SK-N-SH (cell line): ENCODE results near the gene MAST4. TPM values are rescaled to one million over a fixed set of nuclear protein-coding genes. Genes with fewer than 3 reads are reported as not detected.

ENCODE experiments used
- CTCF ChIA-PET: fragments of 300-600, 350-600 bp; formaldehyde crosslinking; extraction: SDS; loops from one replicate; lab custom pipeline; 2021; lab: Yijun Ruan, JAX
- POLR2A ChIA-PET: fragments of 350-600 bp; sonication (Branson Sonifier 250); formaldehyde crosslinking; extraction: SDS; loops from one replicate; lab custom pipeline; 2020; ENCODE audit warnings: antibody characterized with exemption, inconsistent platforms; lab: Yijun Ruan, JAX
- DNase-seq: peaks from one replicate; pipeline ENCODE4 v3.0.0; 2012
- H2AFZ ChIP-seq: fragments of 200-600 bp; sonication (generic); 2 replicates; pipeline ENCODE4 v1.8.1; 2016; ENCODE audit warnings: antibody characterized with exemption, mild to moderate bottlenecking, low read depth
- H3F3A ChIP-seq: fragments of 200-600 bp; sonication (generic); replicated peaks from 2 replicates; pipeline ENCODE3; 2016; ENCODE audit warnings: antibody characterized with exemption, mild to moderate bottlenecking; ENCODE audit not compliant: insufficient read depth
- H3K27ac ChIP-seq, 2 experiments: fragments of 200-500 bp in 1 of 2; fragments of 200-600 bp in 1 of 2; sonication (Bioruptor generic) in 1 of 2; sonication (generic), shearing (Covaris generic) in 1 of 2; 2 replicates each; pipeline versions ENCODE4 v1.5.1 to v1.6.1; 2014 to 2016; ENCODE audit warnings: low read depth in 2 of 2, inconsistent platforms in 1 of 2, low read length in 1 of 2, mild to moderate bottlenecking in 1 of 2, mixed read lengths in 1 of 2
- H3K27me3 ChIP-seq: fragments of 200-600 bp; sonication (generic), shearing (Covaris generic); 2 replicates; pipeline ENCODE4 v1.6.1; 2016; ENCODE audit warnings: mixed run types; ENCODE audit not compliant: insufficient read depth
- H3K36me3 ChIP-seq, 2 experiments: fragments of 200-500 bp in 1 of 2; fragments of 200-600 bp in 1 of 2; sonication (Bioruptor generic) in 1 of 2; sonication (generic) in 1 of 2; replicated peaks in 1 of 2; 2 replicates each; pipeline versions ENCODE3 to v1.5.1; 2014 to 2016; ENCODE audit warnings: low read length in 1 of 2, mild to moderate bottlenecking in 1 of 2; ENCODE audit not compliant: insufficient read depth in 2 of 2, control insufficient read depth in 1 of 2
- H3K4me1 ChIP-seq, 2 experiments: fragments of 200-500 bp in 1 of 2; fragments of 200-600 bp in 1 of 2; sonication (Bioruptor generic) in 1 of 2; sonication (generic), shearing (Covaris generic) in 1 of 2; 2 replicates each; pipeline versions ENCODE4 v1.5.1 to v1.6.1; 2014 to 2016; ENCODE audit warnings: low read depth in 1 of 2, low read length in 1 of 2, mixed run types in 1 of 2; ENCODE audit not compliant: insufficient read depth in 2 of 2, control insufficient read depth in 1 of 2
- H3K4me2 ChIP-seq: fragments of 200-600 bp; sonication (generic), shearing (Covaris generic); 2 replicates; pipeline ENCODE4 v1.6.1; 2017; ENCODE audit warnings: mixed run types
- H3K4me3 ChIP-seq, 2 experiments: fragments of 200-500 bp in 1 of 2; fragments of 200-600 bp in 1 of 2; sonication (Bioruptor generic) in 1 of 2; sonication (generic), shearing (Covaris generic) in 1 of 2; 2 replicates each; pipeline versions ENCODE4 v1.5.1 to v1.8.1; 2014 to 2016; ENCODE audit warnings: low read depth in 2 of 2, inconsistent platforms in 1 of 2, low read length in 1 of 2, mild to moderate bottlenecking in 1 of 2, mixed read lengths in 1 of 2, moderate library complexity in 1 of 2
- H3K79me2 ChIP-seq: fragments of 200-600 bp; sonication (generic); 2 replicates; pipeline ENCODE4 v1.8.1; 2017; ENCODE audit warnings: mild to moderate bottlenecking; ENCODE audit not compliant: insufficient read depth
- H3K9ac ChIP-seq: fragments of 200-600 bp; sonication (generic); 2 replicates; pipeline ENCODE4 v1.6.1; 2017; ENCODE audit warnings: mixed run types
- H3K9me2 ChIP-seq: fragments of 200-600 bp; sonication (generic); 2 replicates; pipeline ENCODE4 v1.6.1; 2017; ENCODE audit warnings: mixed run types
- H3K9me3 ChIP-seq: fragments of 200-600 bp; sonication (generic); 2 replicates; pipeline ENCODE4 v1.6.1; 2017; ENCODE audit warnings: mixed run types, mild to moderate bottlenecking, moderate library complexity
- H4K20me1 ChIP-seq: fragments of 200-600 bp; sonication (generic); 2 replicates; pipeline ENCODE4 v1.6.1; 2017; ENCODE audit warnings: mild to moderate bottlenecking, mixed run types; ENCODE audit not compliant: insufficient read depth
- CHD2 ChIP-seq: fragments of 150-350 bp; IDR thresholded peaks from 2 replicates; pipeline ENCODE4 v1.6.1; 2018; ENCODE audit warnings: low read length; ENCODE audit not compliant: partially characterized antibody
- ELF1 ChIP-seq: IDR thresholded peaks from 2 replicates; pipeline ENCODE4 v1.4.0; 2012
- EP300 ChIP-seq, 2 experiments: IDR thresholded peaks; 2 replicates each; pipeline versions ENCODE4 v1.4.0 to v1.6.1; 2012; ENCODE audit warnings: borderline replicate concordance in 1 of 2, low read depth in 1 of 2, low read length in 1 of 2
- FOSL2 ChIP-seq: IDR thresholded peaks from 2 replicates; pipeline ENCODE4 v1.4.0; 2012; ENCODE audit warnings: low read depth, mild to moderate bottlenecking, moderate library complexity, borderline replicate concordance
- FOXJ3 ChIP-seq: sonication (generic); formaldehyde crosslinking; IDR thresholded peaks from 2 replicates; pipeline ENCODE4 v1.5.1; 2020; ENCODE audit warnings: mild to moderate bottlenecking, missing genetic modification reagents
- FOXM1 ChIP-seq: IDR thresholded peaks from 2 replicates; pipeline ENCODE4 v1.4.0; 2012; ENCODE audit warnings: low read depth, mild to moderate bottlenecking
- GATA2 ChIP-seq: sonication (generic); formaldehyde crosslinking; IDR thresholded peaks from 2 replicates; pipeline ENCODE4 v1.5.0; 2020; ENCODE audit warnings: mild to moderate bottlenecking, missing genetic modification reagents
- MEF2A ChIP-seq: IDR thresholded peaks from 2 replicates; pipeline ENCODE4 v1.4.0; 2012; ENCODE audit warnings: low read depth, borderline replicate concordance
- MXI1 ChIP-seq: IDR thresholded peaks from 2 replicates; pipeline ENCODE4 v1.6.1; 2012; ENCODE audit warnings: mild to moderate bottlenecking, low read depth, low read length, improper control_type of control experiment
- NFIC ChIP-seq: IDR thresholded peaks from 2 replicates; pipeline ENCODE4 v1.4.0; 2012; ENCODE audit warnings: borderline replicate concordance
- RCOR1 ChIP-seq: fragments of 150-350 bp; IDR thresholded peaks from 2 replicates; pipeline ENCODE4 v1.6.1; 2017; ENCODE audit warnings: antibody characterized with exemption, low read length
- RFX5 ChIP-seq: IDR thresholded peaks from 2 replicates; pipeline ENCODE4 v1.6.1; 2012; ENCODE audit warnings: mild to moderate bottlenecking, improper control_type of control experiment, low read length
- RXRA ChIP-seq: IDR thresholded peaks from 2 replicates; pipeline ENCODE4 v1.4.0; 2012; ENCODE audit warnings: low read depth, mild to moderate bottlenecking, borderline replicate concordance
- WGBS: methylation state at CpG from one replicate; pipeline ENCODE4 v1.1.6; 2017; ENCODE audit warnings: low lambda C conversion rate; 5-methylcytosine and 5-hydroxymethylcytosine counted together
- polyA plus RNA-seq, 3 experiments: library from polyadenylated mRNA; depleted of rRNA; stranded (reverse); fragments of >200 nt; gene quantifications; 2 replicates each; pipeline ENCODE4 v1.2.3, GENCODE V29; 2012
- TF ChIP-seq, protein P1 (sequence below): fragments of 150-350 bp; IDR thresholded peaks from 2 replicates; pipeline ENCODE4 v1.6.1; 2017; ENCODE audit warnings: antibody characterized with exemption, low read length, low read depth, borderline replicate concordance
- TF ChIP-seq, protein P2 (sequence below): IDR thresholded peaks from 2 replicates; pipeline ENCODE4 v1.4.0; 2012; ENCODE audit warnings: low read depth
- TF ChIP-seq, protein P3 (sequence below): fragments of 150-350 bp; IDR thresholded peaks from 2 replicates; pipeline ENCODE4 v1.6.1; 2016; ENCODE audit warnings: mild to moderate bottlenecking, low read depth, low read length
- TF ChIP-seq, protein P4 (sequence below): IDR thresholded peaks from 2 replicates; pipeline ENCODE4 v1.4.0; 2012; ENCODE audit warnings: low read depth, borderline replicate concordance
- TF ChIP-seq, protein P5 (sequence below): IDR thresholded peaks from 2 replicates; pipeline ENCODE4; 2012
- TF ChIP-seq, protein P6 (sequence below): fragments of 200-600 bp; sonication (generic); IDR thresholded peaks from 2 replicates; pipeline ENCODE4 v1.6.1; 2017; ENCODE audit warnings: antibody characterized with exemption, mild to moderate bottlenecking, moderate library complexity

The MAST4 gene
- polyA plus RNA-seq, 1 of the 3 experiments (the other 2 are of a cell fraction): 2.2 TPM

DNA sequence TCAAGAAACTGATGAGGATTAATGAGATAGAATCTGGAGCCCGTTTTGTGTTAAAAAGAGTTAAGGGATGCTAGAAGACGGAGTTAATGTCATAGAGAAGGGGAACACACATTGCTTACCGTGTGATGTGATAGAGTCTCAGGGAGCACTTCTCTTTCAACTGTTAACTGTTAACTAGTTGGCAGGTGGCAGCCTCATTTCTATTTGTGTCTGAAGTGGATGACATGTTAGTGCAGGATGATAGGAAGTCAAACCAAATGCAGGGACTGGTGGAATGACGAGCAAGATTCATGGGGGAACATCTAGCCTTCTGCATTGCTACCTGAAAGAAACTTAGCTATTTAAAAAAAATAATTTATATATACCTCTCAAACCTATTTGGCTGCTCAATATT lies 222.7 kb downstream of the MAST4 start:
- Histone ChIP-seq H3K9me3 (no peaks in the 10 kb centered on the region), H3K27ac (no peak overlapping the region), H4K20me1 (no peaks in the 10 kb centered on the region), H3F3A (no peaks in the 10 kb centered on the region), H3K4me3 (no peak overlapping the region), H3K79me2 (no peaks in the 10 kb centered on the region), H2AFZ (no peak overlapping the region), H3K4me2 (no peak overlapping the region), H3K27me3 (no peaks in the 10 kb centered on the region; the same call in 1 of the 2 replicates), H3K36me3 (no peaks in the 10 kb centered on the region), H3K4me1 (no peaks in the 10 kb centered on the region; a peak in 1 of 4 replicates), H3K9ac (no peak overlapping the region), H3K9me2 (no peaks in the 10 kb centered on the region)
- ChIA-PET CTCF (interaction anchor here (9.2 kb wide), 1 partner anchor 10 kb away, joined by 76 read pairs; no protein-coding TSS in a partner anchor), POLR2A (no interaction called here)
- DNase-seq: no peak
- WGBS: 59% methylated on average over 4 of the region's 4 CpGs
- TF ChIP-seq RXRA: no peak
- TF ChIP-seq FOXJ3: no peak
- TF ChIP-seq ELF1: no peak
- TF ChIP-seq MEF2A: no peak
- no peak for TF ChIP-seq EP300 (IDR thresholded peaks at IDR 0.05; ENCODE audit: borderline replicate concordance in 1 of 2, low read depth in 1 of 2, low read length in 1 of 2)
- TF ChIP-seq NFIC: no peak
- no peak for TF ChIP-seq GATA2 (CRISPR knock-in tag)
- TF ChIP-seq, protein P1, sequence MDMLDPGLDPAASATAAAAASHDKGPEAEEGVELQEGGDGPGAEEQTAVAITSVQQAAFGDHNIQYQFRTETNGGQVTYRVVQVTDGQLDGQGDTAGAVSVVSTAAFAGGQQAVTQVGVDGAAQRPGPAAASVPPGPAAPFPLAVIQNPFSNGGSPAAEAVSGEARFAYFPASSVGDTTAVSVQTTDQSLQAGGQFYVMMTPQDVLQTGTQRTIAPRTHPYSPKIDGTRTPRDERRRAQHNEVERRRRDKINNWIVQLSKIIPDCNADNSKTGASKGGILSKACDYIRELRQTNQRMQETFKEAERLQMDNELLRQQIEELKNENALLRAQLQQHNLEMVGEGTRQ: no peak
- no peak for TF ChIP-seq CHD2
- TF ChIP-seq, protein P2, sequence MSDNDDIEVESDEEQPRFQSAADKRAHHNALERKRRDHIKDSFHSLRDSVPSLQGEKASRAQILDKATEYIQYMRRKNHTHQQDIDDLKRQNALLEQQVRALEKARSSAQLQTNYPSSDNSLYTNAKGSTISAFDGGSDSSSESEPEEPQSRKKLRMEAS: no peak

DNA sequence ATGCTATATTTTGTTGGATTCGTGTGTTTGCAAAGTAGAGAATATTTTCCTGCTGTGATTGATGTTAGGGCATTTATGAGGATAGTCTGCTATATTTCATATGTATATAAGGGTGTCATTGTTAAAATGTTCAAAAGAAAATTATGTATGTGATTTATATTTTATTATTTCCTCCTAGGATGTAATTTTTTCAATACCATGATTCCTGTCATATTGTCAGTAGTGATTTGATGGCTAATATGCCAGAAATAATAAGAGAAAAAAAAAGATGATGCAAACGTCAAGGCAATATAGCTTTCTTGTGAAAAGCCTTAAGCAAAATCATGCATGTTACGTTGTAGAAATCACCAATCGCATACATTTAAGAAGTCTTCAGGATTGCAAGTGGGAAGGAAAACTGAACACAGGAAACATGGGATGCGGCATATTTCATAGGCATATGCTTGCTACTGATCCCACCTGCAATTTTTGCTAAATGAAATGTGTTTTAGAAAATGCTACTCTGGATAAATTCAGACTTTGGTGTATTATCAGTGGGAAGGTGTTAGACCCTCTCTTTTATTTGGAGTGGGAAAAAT lies 224.5 kb downstream of the MAST4 start:
- Histone ChIP-seq H3K79me2 (no peaks in the 10 kb centered on the region), H3K4me1 (no peaks in the 10 kb centered on the region), H3K9me3 (no peaks in the 10 kb centered on the region), H3K27ac (no peak overlapping the region), H3K4me3 (no peak overlapping the region), H4K20me1 (no peaks in the 10 kb centered on the region), H2AFZ (no peak overlapping the region), H3K36me3 (no peaks in the 10 kb centered on the region), H3K4me2 (no peak overlapping the region), H3K9me2 (no peaks in the 10 kb centered on the region), H3K27me3 (no peaks in the 10 kb centered on the region; the same call in 1 of the 2 replicates), H3F3A (no peaks in the 10 kb centered on the region), H3K9ac (no peak overlapping the region)
- CTCF ChIA-PET: interaction anchor here (0.8 to 9.2 kb wide), 4 partner anchors 8 to 514 kb away, joined by 3 to 76 read pairs (median 6); no protein-coding TSS in a partner anchor
- POLR2A ChIA-PET: no interaction called here
- 74% methylated on average over 5 of the region's 5 CpGs for WGBS
- DNase-seq: no peak
- TF ChIP-seq FOXM1: no peak
- no peak for TF ChIP-seq MEF2A
- no peak for TF ChIP-seq FOSL2
- TF ChIP-seq, protein P3, sequence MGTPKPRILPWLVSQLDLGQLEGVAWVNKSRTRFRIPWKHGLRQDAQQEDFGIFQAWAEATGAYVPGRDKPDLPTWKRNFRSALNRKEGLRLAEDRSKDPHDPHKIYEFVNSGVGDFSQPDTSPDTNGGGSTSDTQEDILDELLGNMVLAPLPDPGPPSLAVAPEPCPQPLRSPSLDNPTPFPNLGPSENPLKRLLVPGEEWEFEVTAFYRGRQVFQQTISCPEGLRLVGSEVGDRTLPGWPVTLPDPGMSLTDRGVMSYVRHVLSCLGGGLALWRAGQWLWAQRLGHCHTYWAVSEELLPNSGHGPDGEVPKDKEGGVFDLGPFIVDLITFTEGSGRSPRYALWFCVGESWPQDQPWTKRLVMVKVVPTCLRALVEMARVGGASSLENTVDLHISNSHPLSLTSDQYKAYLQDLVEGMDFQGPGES: no peak
- TF ChIP-seq, protein P2: no peak
- TF ChIP-seq, protein P4, sequence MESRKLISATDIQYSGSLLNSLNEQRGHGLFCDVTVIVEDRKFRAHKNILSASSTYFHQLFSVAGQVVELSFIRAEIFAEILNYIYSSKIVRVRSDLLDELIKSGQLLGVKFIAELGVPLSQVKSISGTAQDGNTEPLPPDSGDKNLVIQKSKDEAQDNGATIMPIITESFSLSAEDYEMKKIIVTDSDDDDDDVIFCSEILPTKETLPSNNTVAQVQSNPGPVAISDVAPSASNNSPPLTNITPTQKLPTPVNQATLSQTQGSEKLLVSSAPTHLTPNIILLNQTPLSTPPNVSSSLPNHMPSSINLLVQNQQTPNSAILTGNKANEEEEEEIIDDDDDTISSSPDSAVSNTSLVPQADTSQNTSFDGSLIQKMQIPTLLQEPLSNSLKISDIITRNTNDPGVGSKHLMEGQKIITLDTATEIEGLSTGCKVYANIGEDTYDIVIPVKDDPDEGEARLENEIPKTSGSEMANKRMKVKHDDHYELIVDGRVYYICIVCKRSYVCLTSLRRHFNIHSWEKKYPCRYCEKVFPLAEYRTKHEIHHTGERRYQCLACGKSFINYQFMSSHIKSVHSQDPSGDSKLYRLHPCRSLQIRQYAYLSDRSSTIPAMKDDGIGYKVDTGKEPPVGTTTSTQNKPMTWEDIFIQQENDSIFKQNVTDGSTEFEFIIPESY: no peak
- TF ChIP-seq, protein P5, sequence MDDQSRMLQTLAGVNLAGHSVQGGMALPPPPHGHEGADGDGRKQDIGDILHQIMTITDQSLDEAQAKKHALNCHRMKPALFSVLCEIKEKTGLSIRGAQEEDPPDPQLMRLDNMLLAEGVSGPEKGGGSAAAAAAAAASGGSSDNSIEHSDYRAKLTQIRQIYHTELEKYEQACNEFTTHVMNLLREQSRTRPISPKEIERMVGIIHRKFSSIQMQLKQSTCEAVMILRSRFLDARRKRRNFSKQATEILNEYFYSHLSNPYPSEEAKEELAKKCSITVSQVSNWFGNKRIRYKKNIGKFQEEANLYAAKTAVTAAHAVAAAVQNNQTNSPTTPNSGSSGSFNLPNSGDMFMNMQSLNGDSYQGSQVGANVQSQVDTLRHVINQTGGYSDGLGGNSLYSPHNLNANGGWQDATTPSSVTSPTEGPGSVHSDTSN: no peak
- no peak for TF ChIP-seq EP300 (IDR thresholded peaks at IDR 0.05; ENCODE audit: borderline replicate concordance in 1 of 2, low read depth in 1 of 2, low read length in 1 of 2)
- TF ChIP-seq MXI1: no peak
- no peak for TF ChIP-seq RFX5
- TF ChIP-seq, protein P6, sequence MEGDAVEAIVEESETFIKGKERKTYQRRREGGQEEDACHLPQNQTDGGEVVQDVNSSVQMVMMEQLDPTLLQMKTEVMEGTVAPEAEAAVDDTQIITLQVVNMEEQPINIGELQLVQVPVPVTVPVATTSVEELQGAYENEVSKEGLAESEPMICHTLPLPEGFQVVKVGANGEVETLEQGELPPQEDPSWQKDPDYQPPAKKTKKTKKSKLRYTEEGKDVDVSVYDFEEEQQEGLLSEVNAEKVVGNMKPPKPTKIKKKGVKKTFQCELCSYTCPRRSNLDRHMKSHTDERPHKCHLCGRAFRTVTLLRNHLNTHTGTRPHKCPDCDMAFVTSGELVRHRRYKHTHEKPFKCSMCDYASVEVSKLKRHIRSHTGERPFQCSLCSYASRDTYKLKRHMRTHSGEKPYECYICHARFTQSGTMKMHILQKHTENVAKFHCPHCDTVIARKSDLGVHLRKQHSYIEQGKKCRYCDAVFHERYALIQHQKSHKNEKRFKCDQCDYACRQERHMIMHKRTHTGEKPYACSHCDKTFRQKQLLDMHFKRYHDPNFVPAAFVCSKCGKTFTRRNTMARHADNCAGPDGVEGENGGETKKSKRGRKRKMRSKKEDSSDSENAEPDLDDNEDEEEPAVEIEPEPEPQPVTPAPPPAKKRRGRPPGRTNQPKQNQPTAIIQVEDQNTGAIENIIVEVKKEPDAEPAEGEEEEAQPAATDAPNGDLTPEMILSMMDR: no peak
- no peak for TF ChIP-seq ELF1
- no peak for TF ChIP-seq RCOR1
- no peak for TF ChIP-seq GATA2 (CRISPR knock-in tag)
